Fibroblast of peridontal ligament (primary cell): ENCODE results near the gene RPS29.

ENCODE experiments used
- DNase-seq: peaks from one replicate; pipeline ENCODE4 v3.0.0-alpha.2; 2010; ENCODE audit errors: extremely low read depth

Gene RPS29

DNA sequence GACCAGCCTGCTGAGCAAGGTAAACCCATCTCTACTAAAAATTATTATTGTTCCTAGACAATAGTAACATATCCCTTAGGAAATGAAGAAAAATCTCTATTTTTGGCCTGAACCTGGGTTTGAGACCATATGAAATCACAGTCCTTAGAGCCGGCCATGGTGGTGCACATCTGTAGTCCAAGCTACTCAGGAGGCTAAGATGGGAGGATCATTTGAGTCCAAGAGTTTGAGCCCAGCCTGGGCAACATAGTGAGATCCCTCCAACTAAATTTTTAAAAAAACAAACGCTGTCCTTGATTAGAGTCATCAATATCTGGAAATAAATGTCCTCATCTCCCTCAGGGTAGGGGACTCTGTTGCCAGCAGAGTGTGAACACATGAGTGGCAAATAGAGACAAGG is 34.6 kb downstream of the RPS29 start:
- no peak for DNase-seq

- DNase-seq = peak; percentile 34
Measured at GRCh38 chr14:49550286-49551184, 35.6 kb downstream of the RPS29 start.

- DNase-seq = peak; percentile 33
Measured at GRCh38 chr14:49549881-49550280, 36.3 kb downstream of the RPS29 start.

DNA sequence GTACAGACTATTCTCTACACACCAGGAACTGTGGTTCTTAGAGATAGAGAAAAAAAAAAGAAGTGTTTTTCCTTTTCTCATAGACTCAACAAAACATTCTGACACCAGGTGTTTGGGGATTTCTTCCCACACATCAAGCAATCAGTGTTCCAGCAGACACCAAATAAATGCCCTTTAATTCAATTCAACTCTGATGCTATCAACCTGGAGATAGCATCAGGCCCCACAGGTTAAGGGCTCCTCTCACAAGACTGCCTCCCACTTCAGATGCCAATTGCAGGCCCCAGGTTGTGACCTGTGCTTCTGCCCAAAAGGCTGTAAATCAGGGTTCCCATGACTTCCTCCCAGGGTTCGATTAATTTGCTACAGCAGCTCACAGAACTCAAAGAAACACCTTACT is 36.7 kb downstream of the RPS29 start:
- DNase-seq = no peak

DNA sequence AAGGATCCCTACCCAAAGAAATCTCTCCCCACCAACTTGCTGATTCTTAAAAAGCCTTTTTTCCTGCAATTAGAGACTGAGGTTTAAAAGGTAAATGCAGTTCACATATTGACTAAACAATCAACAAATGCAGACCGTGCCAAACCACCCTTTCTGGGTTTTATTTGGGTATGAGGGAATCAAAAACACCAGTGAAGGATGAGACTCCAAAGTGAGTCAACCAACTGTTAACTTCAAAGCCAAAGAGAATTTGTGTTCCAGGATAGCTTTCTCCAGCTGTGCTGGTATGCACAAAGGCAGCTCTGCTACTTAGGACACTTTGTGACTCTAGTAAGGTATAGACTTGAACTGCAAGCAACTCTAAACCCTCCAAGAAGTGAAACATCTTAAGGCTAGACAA is 39.4 kb downstream of the RPS29 start:
- DNase-seq = no peak

GRCh38 chr14:49545716-49546115 is 40.5 kb downstream of the RPS29 start:
- DNase-seq = no peak

DNA sequence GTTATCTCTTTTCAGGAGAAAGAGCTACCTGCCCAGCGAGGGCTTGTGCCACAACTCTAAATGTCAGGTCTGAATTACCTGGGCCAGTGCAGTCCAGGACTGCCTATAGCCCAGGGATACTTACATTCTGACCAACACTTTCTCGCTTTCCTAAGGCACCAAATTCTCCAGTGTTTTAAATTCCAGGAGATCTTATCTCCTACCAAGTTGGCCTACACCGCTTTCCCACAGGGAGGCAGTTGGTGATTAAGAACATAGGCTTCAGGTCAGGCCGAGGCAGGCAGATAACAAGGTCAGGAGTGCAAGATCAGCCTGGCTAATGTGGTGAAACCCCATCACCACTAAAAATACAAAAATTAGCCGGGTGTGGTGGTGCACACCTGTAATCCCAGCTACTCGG is 41.1 kb downstream of the RPS29 start:
- no peak for DNase-seq

DNA sequence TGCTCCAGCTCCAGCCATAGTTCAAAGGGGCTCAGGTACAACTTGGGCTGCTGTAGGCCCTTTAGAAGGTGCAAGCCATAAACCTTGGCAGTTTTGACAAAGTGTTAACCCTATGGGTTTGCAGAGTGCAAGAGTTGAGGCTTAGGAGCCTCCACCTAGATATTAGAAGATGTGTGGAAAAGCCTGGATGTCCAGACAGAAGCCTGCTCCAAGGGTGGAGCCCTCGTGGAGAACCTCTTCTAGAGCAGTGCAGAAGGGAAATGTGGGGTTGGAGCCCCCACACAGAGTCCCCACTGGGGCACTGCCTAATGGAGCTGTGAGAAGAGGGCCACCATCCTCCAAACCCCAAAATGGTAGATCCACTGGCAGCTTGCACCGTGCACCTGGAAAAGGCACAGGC is 45.1 kb downstream of the RPS29 start:
- DNase-seq = no peak

GRCh38 chr14:49538852-49539251 is 47.3 kb downstream of the RPS29 start:
- no peak for DNase-seq
